ENCODE measurements around the gene RHOBTB1. TPM values are rescaled to one million over a fixed set of nuclear protein-coding genes. Genes with fewer than 3 reads are reported as not detected.
"Not testable (repeated sequence)": the region's sequence is repeated elsewhere in the genome, so short reads cannot be mapped to it uniquely, and the experiment has no call there.

Gene RHOBTB1
- total RNA-seq, 1 experiment from 2014 or later, result 32.1 TPM

DNA sequence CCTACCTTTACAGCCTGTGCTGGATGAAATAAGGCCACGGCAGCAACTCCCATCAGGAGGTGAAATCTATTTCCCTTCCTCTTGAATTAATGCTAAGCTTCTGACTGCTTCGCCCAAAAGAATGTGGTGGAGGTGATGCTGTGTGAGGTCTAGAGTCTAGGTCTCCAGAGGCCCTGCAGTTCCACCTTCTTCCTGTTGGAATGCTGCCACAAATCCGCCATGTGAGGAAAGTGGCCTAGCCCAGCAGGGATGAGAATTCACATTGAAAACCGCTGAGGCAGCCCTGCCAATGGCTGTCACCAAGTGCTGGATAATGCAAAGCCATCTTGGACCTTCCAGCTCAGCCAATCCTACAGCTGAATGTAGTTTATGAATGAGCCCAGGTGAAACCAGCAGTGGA is 28.0 kb downstream of the RHOBTB1 start:
- Histone ChIP-seq H3K27ac (peak overlapping the region; percentile 92; the same call in 1 of the 2 replicates), H3K36me3 (peaks cover 14% of the 10 kb centered on the region), H3K27me3 (replicated peaks) (no peaks in the 10 kb centered on the region), H3K4me3 (no peak overlapping the region), H3K4me1 (replicated peaks) (peaks cover 43% of the 10 kb centered on the region), H3K9me3 (replicated peaks) (no peaks in the 10 kb centered on the region; the same call in 1 of the 2 replicates)
- DNase-seq (ENCODE audit: low read depth in 1 of 2, low spot score in 2 of 2), result no peak

DNA sequence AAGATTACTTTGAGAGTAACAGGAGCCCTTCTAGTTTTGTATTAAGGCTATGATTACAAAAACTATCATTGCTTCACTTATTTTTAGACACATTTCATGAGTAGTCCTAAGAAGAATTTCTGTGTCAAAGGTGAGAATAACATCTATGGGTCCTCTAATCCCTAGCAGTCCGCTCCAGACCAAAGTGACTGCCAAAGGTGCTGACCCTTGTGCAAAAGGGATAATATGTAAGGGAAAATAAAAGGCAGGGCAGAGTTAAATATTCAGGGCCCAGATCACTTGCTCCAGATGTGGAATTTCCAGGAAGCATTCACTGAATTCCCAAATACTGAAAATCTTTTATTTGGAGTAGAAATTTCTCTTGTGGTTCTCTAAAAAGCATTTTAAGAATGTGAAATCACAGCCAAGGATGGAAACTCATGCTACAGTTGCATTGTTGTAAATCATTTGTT is 29.3 kb downstream of the RHOBTB1 start:
- Histone ChIP-seq H3K27ac (peak overlapping the region; percentile 92), H3K4me1 (replicated peaks) (peaks cover 38% of the 10 kb centered on the region), H3K27me3 (replicated peaks) (no peaks in the 10 kb centered on the region), H3K36me3 (peaks cover 27% of the 10 kb centered on the region), H3K9me3 (replicated peaks) (no peaks in the 10 kb centered on the region; the same call in 1 of the 2 replicates), H3K4me3 (no peak overlapping the region)
- peak; percentile 82 to 90 for DNase-seq (ENCODE audit: low read depth in 1 of 2, low spot score in 2 of 2)

DNA sequence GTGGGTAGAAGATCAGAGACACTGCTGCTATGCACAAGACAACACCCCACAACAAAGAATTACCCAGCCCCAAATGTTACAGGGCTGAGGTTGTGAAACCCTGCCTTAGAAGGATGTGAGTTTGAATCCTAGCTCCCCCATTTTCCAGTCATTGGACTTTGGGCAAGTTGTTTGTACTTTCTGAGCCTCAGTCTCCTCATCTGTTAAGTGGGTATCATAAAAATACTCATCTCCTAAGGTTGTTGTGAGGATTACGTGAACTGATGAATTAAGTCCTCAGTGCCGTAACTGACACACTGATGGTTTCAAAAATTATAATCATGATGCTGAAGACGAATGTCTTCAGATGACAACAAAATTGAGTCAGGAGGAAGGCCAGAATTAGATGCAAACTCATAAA is 30.3 kb downstream of the RHOBTB1 start:
- H3K27ac ChIP-seq, result peak overlapping the region; percentile 92
- no peaks in the 10 kb centered on the region for H3K27me3 ChIP-seq (replicated peaks)
- no peak for DNase-seq (ENCODE audit: low read depth in 1 of 2, low spot score in 2 of 2)
- H3K9me3 ChIP-seq (replicated peaks), result no peaks in the 10 kb centered on the region; the same call in 1 of the 2 replicates
- peaks cover 30% of the 10 kb centered on the region for H3K36me3 ChIP-seq
- no peak overlapping the region for H3K4me3 ChIP-seq
- peaks cover 29% of the 10 kb centered on the region for H3K4me1 ChIP-seq (replicated peaks)

DNA sequence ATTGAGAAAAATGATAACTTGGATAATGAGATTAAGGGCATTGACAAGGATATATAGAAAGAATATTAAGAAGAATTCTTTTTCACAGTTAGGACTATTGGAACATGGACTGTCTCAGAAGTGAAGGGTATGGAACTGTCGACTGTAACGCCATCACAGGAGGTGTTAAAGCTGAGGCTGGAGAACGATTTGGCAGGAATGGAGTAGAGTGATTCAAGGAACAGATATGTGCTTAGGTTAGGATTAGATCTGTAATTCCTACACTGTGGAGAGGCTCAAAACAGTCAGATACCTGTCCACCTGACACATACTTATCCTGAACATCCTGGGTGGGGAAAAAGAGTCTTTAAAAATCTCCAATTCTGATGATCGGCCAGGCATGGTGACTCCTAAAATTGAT is 30.9 kb downstream of the RHOBTB1 start:
- peaks cover 33% of the 10 kb centered on the region for H3K36me3 ChIP-seq
- DNase-seq (ENCODE audit: low read depth in 1 of 2, low spot score in 2 of 2), result no peak
- no peak overlapping the region for H3K27ac ChIP-seq
- H3K4me3 ChIP-seq, result no peak overlapping the region
- no peaks in the 10 kb centered on the region for H3K27me3 ChIP-seq (replicated peaks)
- no peaks in the 10 kb centered on the region; the same call in 1 of the 2 replicates for H3K9me3 ChIP-seq (replicated peaks)
- H3K4me1 ChIP-seq (replicated peaks), result peaks cover 29% of the 10 kb centered on the region

DNA sequence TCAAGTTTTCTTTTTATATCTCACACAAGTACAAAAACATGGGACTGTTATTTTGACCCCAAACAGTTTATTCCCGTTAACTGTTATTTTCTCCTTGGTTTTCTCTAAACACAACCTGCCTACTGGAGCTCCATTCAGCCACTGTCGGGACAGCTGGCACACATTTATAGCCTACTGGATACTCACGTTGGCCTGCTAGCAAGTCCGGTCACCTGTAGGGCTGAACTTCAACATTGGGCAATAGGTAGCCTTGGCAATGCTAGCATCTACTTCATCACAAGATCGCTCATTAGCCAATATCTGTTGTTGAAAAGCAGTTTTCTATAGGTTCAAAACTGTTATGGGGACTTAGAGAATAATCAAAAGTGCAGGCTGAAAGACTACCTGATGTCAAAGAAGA is 32.3 kb downstream of the RHOBTB1 start:
- H3K9me3 ChIP-seq (replicated peaks), result no peaks in the 10 kb centered on the region
- H3K36me3 ChIP-seq, result peaks cover 46% of the 10 kb centered on the region
- H3K4me3 ChIP-seq, result no peak overlapping the region
- DNase-seq (ENCODE audit: low read depth in 1 of 2, low spot score in 2 of 2), result no peak
- no peak overlapping the region for H3K27ac ChIP-seq
- peaks cover 29% of the 10 kb centered on the region for H3K4me1 ChIP-seq (replicated peaks)
- H3K27me3 ChIP-seq (replicated peaks), result no peaks in the 10 kb centered on the region

DNA sequence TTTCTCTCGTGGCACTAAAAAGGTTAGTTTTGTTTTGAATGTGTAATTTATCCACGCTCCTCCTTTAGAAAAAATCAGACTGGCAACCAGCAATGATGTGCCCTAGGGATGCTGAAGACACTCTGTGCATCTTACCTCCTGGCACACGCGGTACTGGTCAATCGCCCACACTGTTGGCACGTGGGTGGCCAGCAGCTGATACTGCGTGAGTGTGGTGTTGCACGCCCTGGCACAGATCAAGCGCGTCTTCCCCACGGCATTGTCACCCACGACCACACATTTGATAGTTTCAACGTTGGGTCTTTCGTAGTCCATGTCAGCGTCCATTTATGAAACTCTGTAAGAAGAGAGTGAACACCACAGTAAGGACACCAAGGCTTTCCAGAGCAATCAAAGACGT is 32.8 kb downstream of the RHOBTB1 start:
- peaks cover 27% of the 10 kb centered on the region for H3K4me1 ChIP-seq (replicated peaks)
- H3K9me3 ChIP-seq (replicated peaks), result no peaks in the 10 kb centered on the region
- no peak overlapping the region for H3K4me3 ChIP-seq

DNA sequence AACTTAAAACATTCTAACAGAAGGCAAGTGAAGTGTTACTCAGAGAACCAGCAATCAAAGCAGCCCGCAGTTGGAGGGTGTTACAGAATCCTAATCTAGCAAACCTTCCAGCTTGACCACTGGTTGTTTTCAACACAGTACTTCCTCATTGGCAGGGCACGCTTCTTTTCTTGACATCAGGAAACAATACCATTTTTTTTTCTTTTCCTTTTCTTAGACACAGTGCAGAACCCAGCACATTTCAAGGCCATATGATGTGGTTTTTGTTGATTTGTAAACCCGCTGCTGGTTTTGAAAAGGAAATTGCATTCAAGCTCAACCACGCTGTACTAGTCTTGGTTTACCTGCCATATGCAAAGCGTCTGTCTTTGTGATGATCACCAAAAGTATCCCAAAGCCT is 33.4 kb downstream of the RHOBTB1 start:
- no peak for DNase-seq (ENCODE audit: low read depth in 1 of 2, low spot score in 2 of 2)
- no peak overlapping the region for H3K27ac ChIP-seq

More for the DNA sequence above, 32.8 kb downstream of the RHOBTB1 start:
- Histone ChIP-seq H3K27me3 (replicated peaks) (no peaks in the 10 kb centered on the region), H3K27ac (no peak overlapping the region), H3K36me3 (peaks cover 44% of the 10 kb centered on the region)
- DNase-seq (ENCODE audit: low read depth in 1 of 2, low spot score in 2 of 2), result no peak

DNA sequence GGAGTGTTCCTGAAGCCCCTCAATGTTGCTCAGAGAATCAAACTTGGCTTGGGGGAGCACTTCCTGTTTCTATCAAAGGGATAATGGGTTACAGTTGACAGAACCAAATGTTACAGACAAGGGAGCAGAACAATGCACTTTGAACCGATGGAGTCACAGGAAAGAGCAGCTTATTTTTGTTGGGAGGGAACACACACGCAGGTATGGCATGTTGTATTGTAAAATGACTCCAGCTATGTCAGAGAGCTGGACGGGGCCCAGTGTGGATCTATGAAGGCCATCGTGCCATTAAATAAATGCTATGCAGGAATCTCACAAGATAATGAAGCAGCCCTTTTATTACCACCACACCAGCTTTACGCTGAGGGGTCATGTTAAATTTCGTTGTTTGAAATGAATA is 35.1 kb downstream of the RHOBTB1 start:
- Histone ChIP-seq H3K27me3 (replicated peaks) (no peaks in the 10 kb centered on the region), H3K4me1 (replicated peaks) (peaks cover 5% of the 10 kb centered on the region), H3K4me3 (no peak overlapping the region), H3K36me3 (peaks cover 43% of the 10 kb centered on the region), H3K27ac (no peak overlapping the region), H3K9me3 (replicated peaks) (no peaks in the 10 kb centered on the region)
- DNase-seq (ENCODE audit: low read depth in 1 of 2, low spot score in 2 of 2), result no peak

More for the DNA sequence above, 33.4 kb downstream of the RHOBTB1 start:
- Histone ChIP-seq H3K4me1 (replicated peaks) (peaks cover 20% of the 10 kb centered on the region), H3K36me3 (peaks cover 43% of the 10 kb centered on the region), H3K9me3 (replicated peaks) (no peaks in the 10 kb centered on the region), H3K27me3 (replicated peaks) (no peaks in the 10 kb centered on the region), H3K4me3 (no peak overlapping the region)

DNA sequence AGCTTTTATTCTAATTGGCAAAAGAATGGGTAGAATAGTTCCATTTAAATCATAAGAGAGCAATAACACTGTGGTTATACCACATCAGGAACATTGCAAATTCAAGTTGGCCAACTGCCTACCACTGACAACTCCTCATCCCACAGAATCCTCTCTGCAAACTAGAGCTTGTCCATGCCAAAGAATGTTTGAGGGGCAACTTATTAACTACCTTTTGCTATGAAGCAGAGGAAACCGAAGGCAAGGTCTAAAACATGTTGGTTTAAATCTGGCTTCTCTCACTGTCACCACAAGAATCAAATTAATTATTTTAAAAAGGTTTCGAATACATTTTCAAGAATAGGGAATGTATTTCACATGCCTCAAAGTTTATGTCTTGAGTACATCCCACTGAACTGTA is 36.0 kb downstream of the RHOBTB1 start:
- Histone ChIP-seq H3K36me3 (peaks cover 43% of the 10 kb centered on the region), H3K4me3 (no peak overlapping the region), H3K9me3 (replicated peaks) (no peaks in the 10 kb centered on the region), H3K27me3 (replicated peaks) (no peaks in the 10 kb centered on the region), H3K4me1 (replicated peaks) (no peaks in the 10 kb centered on the region), H3K27ac (no peak overlapping the region)
- DNase-seq (ENCODE audit: low read depth in 1 of 2, low spot score in 2 of 2), result no peak

DNA sequence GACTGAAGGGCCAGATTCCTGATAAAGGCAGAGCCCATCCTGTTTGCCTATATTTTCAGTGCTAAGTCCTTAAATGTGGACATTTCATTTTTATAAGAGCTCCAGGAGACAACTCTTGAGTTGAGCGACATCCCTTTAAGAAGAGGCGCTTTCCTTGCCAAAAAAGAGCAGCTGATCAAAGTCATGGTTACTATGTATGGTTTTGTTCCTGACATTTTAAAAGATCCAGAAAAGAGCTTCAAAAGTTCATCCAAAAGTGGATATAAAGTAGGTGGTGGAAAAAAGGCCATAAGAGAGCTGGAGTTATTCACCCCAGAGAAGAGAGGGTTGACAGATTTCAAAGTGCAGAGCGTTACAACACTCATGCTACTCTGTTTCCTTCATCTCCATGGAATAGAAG is 36.7 kb downstream of the RHOBTB1 start:
- Histone ChIP-seq H3K36me3 (peaks cover 43% of the 10 kb centered on the region), H3K4me1 (replicated peaks) (no peaks in the 10 kb centered on the region), H3K4me3 (no peak overlapping the region), H3K9me3 (replicated peaks) (no peaks in the 10 kb centered on the region), H3K27me3 (replicated peaks) (no peaks in the 10 kb centered on the region), H3K27ac (no peak overlapping the region)
- DNase-seq (ENCODE audit: low read depth in 1 of 2, low spot score in 2 of 2), result no peak

DNA sequence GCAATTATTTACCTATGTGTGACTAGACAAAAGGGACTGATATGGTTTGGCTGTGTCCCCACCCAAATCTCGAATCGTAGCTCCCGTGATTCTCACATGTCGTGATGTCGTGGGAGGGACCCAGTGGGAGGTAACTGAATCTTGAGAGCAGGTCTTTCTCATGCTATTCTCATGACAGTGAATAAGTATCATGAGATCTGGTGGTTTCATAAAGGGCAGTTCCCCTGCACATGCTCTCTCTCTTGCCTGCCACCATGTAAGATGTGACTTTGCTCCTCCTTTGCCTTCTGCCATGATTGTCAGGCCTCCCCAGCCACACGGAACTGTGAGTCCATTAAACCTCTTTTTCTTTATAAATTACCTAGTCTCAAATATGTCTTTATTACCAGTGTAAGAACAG is 37.2 kb downstream of the RHOBTB1 start:
- H3K36me3 ChIP-seq, result peaks cover 43% of the 10 kb centered on the region
- H3K27ac ChIP-seq; H3K9me3 ChIP-seq (replicated peaks); H3K4me3 ChIP-seq; H3K27me3 ChIP-seq (replicated peaks); H3K4me1 ChIP-seq (replicated peaks); DNase-seq (ENCODE audit: low read depth in 1 of 2, low spot score in 2 of 2): not testable (repeated sequence)

DNA sequence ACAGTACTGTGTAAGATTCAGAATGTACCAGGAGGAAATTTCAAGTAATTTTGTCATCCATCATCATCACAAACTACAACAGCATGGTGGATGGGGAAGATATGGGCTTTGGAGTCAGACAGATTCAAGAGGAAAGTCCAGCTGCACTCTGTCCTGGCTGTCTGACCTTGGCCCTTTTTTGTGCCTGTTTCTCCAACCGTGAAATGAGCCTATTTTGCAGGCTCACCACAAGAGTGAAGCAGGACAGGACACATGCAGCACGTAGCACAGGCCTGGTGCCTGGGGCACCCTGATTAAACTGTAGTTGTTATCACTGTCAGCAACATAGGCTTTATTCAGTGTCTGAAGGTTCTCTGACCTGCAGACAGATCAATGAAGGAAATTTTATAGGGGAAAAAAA is 37.6 kb downstream of the RHOBTB1 start:
- Histone ChIP-seq H3K36me3 (peaks cover 42% of the 10 kb centered on the region), H3K27ac (no peak overlapping the region), H3K4me1 (replicated peaks) (peaks cover 4% of the 10 kb centered on the region), H3K9me3 (replicated peaks) (no peaks in the 10 kb centered on the region), H3K27me3 (replicated peaks) (no peaks in the 10 kb centered on the region), H3K4me3 (no peak overlapping the region)
- DNase-seq (ENCODE audit: low read depth in 1 of 2, low spot score in 2 of 2), result no peak

DNA sequence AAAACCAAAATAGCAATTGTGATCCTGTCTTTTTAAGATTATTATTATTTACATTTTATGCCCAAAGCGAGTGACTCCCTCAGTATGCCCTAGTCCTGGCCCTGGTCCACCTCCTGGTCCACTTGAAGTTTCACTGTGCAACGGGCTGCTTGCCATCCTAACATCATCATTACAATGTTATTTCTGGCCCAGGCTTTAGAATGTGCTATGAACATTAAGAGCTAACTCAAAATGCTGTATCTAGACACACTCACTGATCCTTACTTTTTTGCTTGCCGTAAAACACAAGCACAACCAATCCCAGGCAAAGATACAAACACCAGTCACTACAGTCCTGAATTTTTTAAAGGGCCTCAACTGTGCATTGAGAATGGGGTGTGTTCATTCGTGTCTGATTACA is 38.4 kb downstream of the RHOBTB1 start:
- no peak overlapping the region for H3K27ac ChIP-seq
- H3K36me3 ChIP-seq, result peaks cover 34% of the 10 kb centered on the region
- DNase-seq (ENCODE audit: low read depth in 1 of 2, low spot score in 2 of 2), result no peak
- H3K27me3 ChIP-seq (replicated peaks), result no peaks in the 10 kb centered on the region
- H3K4me3 ChIP-seq, result no peak overlapping the region
- H3K4me1 ChIP-seq (replicated peaks), result peaks cover 10% of the 10 kb centered on the region
- no peaks in the 10 kb centered on the region for H3K9me3 ChIP-seq (replicated peaks)

DNA sequence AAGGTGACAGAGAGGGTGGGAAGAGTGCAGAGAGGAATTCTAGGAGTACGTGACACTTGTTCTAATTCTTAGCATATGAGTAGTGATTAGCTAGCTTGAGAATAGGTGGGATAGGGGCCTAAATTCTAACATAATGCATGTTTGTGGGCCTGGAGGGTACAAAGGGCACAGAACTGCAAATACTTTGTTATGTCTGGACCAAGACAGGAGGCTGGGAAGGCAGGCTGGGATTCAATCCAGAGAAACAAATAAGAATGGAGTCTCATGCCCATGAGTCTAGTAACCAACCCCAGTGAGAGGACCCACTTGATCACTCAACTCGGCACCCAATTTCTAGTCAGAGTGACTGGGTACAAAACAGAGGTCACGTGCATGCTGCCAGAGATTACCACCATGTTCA is 40.9 kb downstream of the RHOBTB1 start:
- Histone ChIP-seq H3K4me1 (replicated peaks) (peaks cover 33% of the 10 kb centered on the region), H3K27me3 (replicated peaks) (no peaks in the 10 kb centered on the region), H3K9me3 (replicated peaks) (no peaks in the 10 kb centered on the region)

DNA sequence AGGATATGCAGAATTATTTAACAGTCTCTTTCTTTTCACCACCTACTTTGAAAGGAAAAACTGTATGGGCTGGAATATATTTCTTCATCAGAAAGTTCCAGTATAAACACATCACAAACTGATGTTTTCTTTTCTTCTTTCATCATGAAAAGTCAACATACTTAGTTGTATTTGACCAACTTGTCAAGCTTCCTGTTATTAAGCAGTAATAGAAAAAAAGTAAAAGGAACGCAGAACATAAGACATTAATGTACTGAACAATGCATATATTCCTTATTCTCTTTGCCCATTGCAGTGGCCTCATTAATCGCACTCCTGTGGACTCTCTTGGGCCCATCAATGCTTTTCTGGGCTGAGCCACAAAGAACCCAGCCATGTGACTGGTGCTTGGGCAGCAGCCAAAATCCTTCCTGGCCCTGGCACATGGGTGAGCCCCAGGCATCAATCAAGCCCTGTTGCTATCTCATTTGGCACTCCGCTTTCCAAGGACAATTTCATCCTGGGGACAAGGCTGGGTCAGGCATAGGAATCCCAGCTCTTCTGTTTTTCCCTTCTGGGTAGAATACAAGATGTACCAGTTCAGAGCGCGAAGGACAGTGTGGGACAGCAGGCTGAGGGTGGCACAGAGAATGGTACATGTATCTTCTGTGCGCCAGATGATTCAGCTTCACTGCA is 42.3 kb downstream of the RHOBTB1 start:
- Histone ChIP-seq H3K4me1 (replicated peaks) (peaks cover 42% of the 10 kb centered on the region), H3K4me3 (no peak overlapping the region), H3K27me3 (replicated peaks) (no peaks in the 10 kb centered on the region), H3K36me3 (peaks cover 6% of the 10 kb centered on the region), H3K9me3 (replicated peaks) (no peaks in the 10 kb centered on the region), H3K27ac (no peak overlapping the region)
- no peak for DNase-seq (ENCODE audit: low read depth in 1 of 2, low spot score in 2 of 2)

More for the DNA sequence above, 40.9 kb downstream of the RHOBTB1 start:
- Histone ChIP-seq H3K4me3 (no peak overlapping the region), H3K36me3 (peaks cover 20% of the 10 kb centered on the region), H3K27ac (no peak overlapping the region)
- DNase-seq (ENCODE audit: low read depth in 1 of 2, low spot score in 2 of 2), result no peak
